K562 (cell line): ENCODE data around the gene RHBDD1. TPM values are rescaled to one million over a fixed set of nuclear protein-coding genes. Genes with fewer than 3 reads are reported as not detected.

Source experiments
- ATAC-seq: fragments of 200-7000 bp; cut with Tn5 transposase; 3 replicates; pipeline ENCODE4 v1.9.1; 2020; ENCODE audit warnings: moderate library complexity
- BruUV-seq: library from RNA; stranded (reverse); fragments of 400-500 nt; replicated peaks from 2 replicates; lab custom pipeline; 2021; lab: Mats Ljungman, UMichigan
- CTCF ChIA-PET: fragments of 300-600 bp; formaldehyde crosslinking; extraction: SDS; loops from one replicate; lab custom pipeline; 2021; ENCODE audit warnings: low intra/inter-chr PET ratio; lab: Yijun Ruan, JAX
- POLR2A ChIA-PET: fragments of 300-600, 350-650 bp; sonication (Branson Sonifier 250); formaldehyde crosslinking; extraction: SDS; loops from one replicate; lab custom pipeline; 2021; ENCODE audit warnings: antibody characterized with exemption, inconsistent platforms; lab: Yijun Ruan, JAX
- DNase-seq, 4 experiments: peaks; one replicate each; pipeline versions ENCODE4 v3.0.0 to v3.0.0-alpha.2; 2011 to 2018; ENCODE audit warnings: low spot score in 3 of 4, mixed read lengths in 3 of 4; ENCODE audit errors: extremely low read depth in 1 of 4
- FAIRE-seq: peaks from 2 replicates; lab custom pipeline; 2011; peaks lifted over from hg19 to GRCh38; lab: Jason Lieb, UNC
- H2AFZ ChIP-seq: 2 replicates; pipeline ENCODE4 v1.6.0; 2011; ENCODE audit warnings: low read depth, low read length, control low read depth, inconsistent platforms
- H3K27ac ChIP-seq: fragments of 200-600 bp; 3 replicates; pipeline ENCODE4 v1.8.0; 2011; ENCODE audit warnings: low read depth, mild to moderate bottlenecking, control low read depth, inconsistent platforms, low read length, moderate library complexity, mixed read lengths; ENCODE audit errors: extremely low read depth
- H3K27me3 ChIP-seq, 2 experiments: fragments of 300-600 bp in 1 of 2; 2 replicates in 1 of 2; 3 replicates in 1 of 2; pipeline versions ENCODE4 v1.6.0 to v1.8.0; 2011; ENCODE audit warnings: inconsistent platforms in 2 of 2, low read length in 2 of 2, mild to moderate bottlenecking in 1 of 2, mixed read lengths in 1 of 2, moderate library complexity in 1 of 2; ENCODE audit not compliant: control insufficient read depth in 2 of 2, insufficient read depth in 2 of 2
- H3K36me3 ChIP-seq: fragments of 300-600 bp; 3 replicates; pipeline ENCODE4 v1.8.0; 2011; ENCODE audit warnings: mild to moderate bottlenecking, low read length, inconsistent platforms; ENCODE audit not compliant: control insufficient read depth, insufficient read depth
- H3K4me1 ChIP-seq, 2 experiments: fragments of 200-600 bp in 1 of 2; replicated peaks in 1 of 2; 2 replicates in 1 of 2; 3 replicates in 1 of 2; pipeline versions ENCODE4 v1.5.1 to v1.8.0; 2011; ENCODE audit warnings: inconsistent platforms in 2 of 2, low read length in 2 of 2, mild to moderate bottlenecking in 1 of 2, mixed read lengths in 1 of 2, moderate library complexity in 1 of 2; ENCODE audit not compliant: control insufficient read depth in 2 of 2, insufficient read depth in 2 of 2
- H3K4me2 ChIP-seq: 2 replicates; pipeline ENCODE4 v1.6.1; 2011; ENCODE audit warnings: low read length, control low read depth, inconsistent platforms, mixed read lengths; ENCODE audit not compliant: insufficient read depth
- H3K4me3 ChIP-seq: fragments of 200-600 bp; sonication (generic), shearing (Covaris generic); 2 replicates; pipeline ENCODE4 v1.5.1; 2016; ENCODE audit warnings: control low read depth, inconsistent platforms
- H3K79me2 ChIP-seq: fragments of 200-600 bp; 3 replicates; pipeline ENCODE4 v1.8.0; 2011; ENCODE audit warnings: low read length, inconsistent platforms; ENCODE audit not compliant: control insufficient read depth, insufficient read depth
- H3K9ac ChIP-seq, 2 experiments: 2 replicates each; pipeline versions ENCODE4 v1.6.0 to v1.6.1; 2011; ENCODE audit warnings: low read depth in 2 of 2, low read length in 2 of 2, control low read depth in 1 of 2, inconsistent platforms in 1 of 2, mild to moderate bottlenecking in 1 of 2, mixed read lengths in 1 of 2; ENCODE audit not compliant: insufficient read depth in 1 of 2
- H3K9me1 ChIP-seq: one replicate; pipeline ENCODE4 v1.6.0; 2011; ENCODE audit warnings: inconsistent platforms, mild to moderate bottlenecking, low read length, moderate library complexity; ENCODE audit not compliant: control insufficient read depth, insufficient read depth
- H3K9me3 ChIP-seq: replicated peaks from 2 replicates; pipeline ENCODE4 v1.5.1; 2011; ENCODE audit warnings: low read depth, low read length, inconsistent platforms; ENCODE audit not compliant: control insufficient read depth, insufficient read depth
- H4K20me1 ChIP-seq: replicated peaks from 2 replicates; pipeline ENCODE4 v1.6.1; 2011; ENCODE audit warnings: low read length, inconsistent platforms, mixed read lengths; ENCODE audit not compliant: control insufficient read depth, insufficient read depth
- CHD1 ChIP-seq: fragments of 200-600 bp; sonication (generic); IDR thresholded peaks from one replicate; pipeline ENCODE4 v1.6.1; 2012; ENCODE audit warnings: mild to moderate bottlenecking, moderate library complexity, low read length, inconsistent platforms
- CSDE1 ChIP-seq, 2 experiments: fragments of 450-650 bp; IDR thresholded peaks; 2 replicates each; pipeline ENCODE4 v1.6.1; 2016; ENCODE audit warnings: mild to moderate bottlenecking in 1 of 2
- HMG20B ChIP-seq: fragments of 250-450 bp; sonication (Bioruptor Pico); IDR thresholded peaks from 2 replicates; pipeline ENCODE4 v1.5.0; 2021; ENCODE audit warnings: mild to moderate bottlenecking
- JUNB ChIP-seq: fragments of 450-650 bp; formaldehyde crosslinking; conservative IDR thresholded peaks from 2 replicates; pipeline ENCODE4 v1.4.0; 2020; ENCODE audit warnings: mild to moderate bottlenecking
- SAP30 ChIP-seq: fragments of 200-600 bp; sonication (generic); IDR thresholded peaks from 2 replicates; pipeline ENCODE4 v1.6.1; 2012; ENCODE audit warnings: borderline replicate concordance, low read depth, mild to moderate bottlenecking, moderate library complexity, low read length, control low read depth, inconsistent platforms; ENCODE audit not compliant: insufficient read depth, poor library complexity, severe bottlenecking
- SREBF2 ChIP-seq: sonication (generic); formaldehyde crosslinking; IDR thresholded peaks from 2 replicates; pipeline ENCODE4 v1.4.0; 2020; ENCODE audit warnings: mild to moderate bottlenecking, missing genetic modification reagents
- TBP ChIP-seq: optimal IDR thresholded peaks from 2 replicates; pipeline ENCODE3; 2011; ENCODE audit warnings: low read depth, low read length, improper control_type of control experiment
- TCF7 ChIP-seq: sonication (generic); IDR thresholded peaks from 2 replicates; pipeline ENCODE4 v1.6.1; 2016; ENCODE audit warnings: antibody characterized with exemption, borderline replicate concordance
- TCF7L2 ChIP-seq: fragments of 150-350 bp; IDR thresholded peaks from 2 replicates; pipeline ENCODE4 v1.6.1; 2016; ENCODE audit warnings: low read depth, mild to moderate bottlenecking, low read length, moderate library complexity
- TRIM28 ChIP-seq: fragments of 450-650 bp; IDR thresholded peaks from 2 replicates; pipeline ENCODE4 v1.6.1; 2017
- ZBTB1 ChIP-seq: sonication (generic); formaldehyde crosslinking; IDR thresholded peaks from 2 replicates; pipeline ENCODE4 v1.8.1; 2023; ENCODE audit warnings: missing genetic modification reagents, low read depth, mild to moderate bottlenecking, borderline replicate concordance
- ZC3H4 ChIP-seq: sonication (generic); formaldehyde crosslinking; IDR thresholded peaks from 2 replicates; pipeline ENCODE4 v1.9.0; 2021; ENCODE audit warnings: missing genetic modification reagents, borderline replicate concordance
- ZNF24 ChIP-seq: fragments of 450-650 bp; IDR thresholded peaks from 2 replicates; pipeline ENCODE4 v1.6.1; 2016
- WGBS: fragments of 100-300 bp; shearing (Covaris generic); methylation state at CpG from one replicate; pipeline ENCODE4 v1.1.6; 2016; ENCODE audit warnings: low coverage, mixed read lengths; ENCODE audit not compliant: insufficient coverage; ENCODE audit errors: missing lambda C conversion rate; 5-methylcytosine and 5-hydroxymethylcytosine counted together
- in situ Hi-C: fragments of 300-500 bp; cut with MboI; formaldehyde crosslinking; loops from 4 replicates; pipeline ENCODE4 v1.15.0; 2018; ENCODE audit warnings: inconsistent platforms, mixed read lengths
- intact Hi-C: fragments of 100-400 bp; cut with micrococcal nuclease; formaldehyde crosslinking; loops from 2 replicates; pipeline ENCODE4 v1.14.2; 2022
- polyA plus RNA-seq, 8 experiments: library from polyadenylated mRNA; depleted of rRNA in 4 of 8; stranded (reverse) in 5 of 8; unstranded in 3 of 8; fragments of >200 nt; fragmentation: Nextera tagmentation in 2 of 8; fragmentation: Illumina TruSeq in 1 of 8; extraction: Ambion mirVana in 2 of 8; extraction: Trizol in 1 of 8; gene quantifications; 2 replicates each; pipeline versions ENCODE4 v1.2.1 to v1.2.3, GENCODE V29; 2011 to 2014; ENCODE audit warnings: inconsistent platforms in 1 of 8, missing spikeins in 1 of 8
- total RNA-seq, 7 experiments: library from RNA; depleted of rRNA in 6 of 7; stranded (reverse); fragments of >200 nt in 6 of 7; fragmentation: Illumina TruSeq in 2 of 7; extraction: Trizol in 2 of 7; gene quantifications; 2 replicates each; pipeline versions ENCODE4 v1.2.1 to v1.2.3, GENCODE V29; 2011 to 2021; ENCODE audit warnings: low replicate concordance in 1 of 7
- TF ChIP-seq, protein P1 (sequence below): fragments of 450-650 bp; IDR thresholded peaks from 2 replicates; pipeline ENCODE4 v1.6.1; 2016; ENCODE audit warnings: antibody characterized with exemption
- TF ChIP-seq, protein P2 (sequence below): sonication (generic); formaldehyde crosslinking; IDR thresholded peaks from 2 replicates; pipeline ENCODE4 v1.8.1; 2022; ENCODE audit warnings: missing genetic modification reagents

Gene RHBDD1
- total and polyA plus RNA-seq, 9 of the 15 experiments (the other 6 are each of a cell fraction or from before 2014, with no cell fraction given): 4.8 to 34.8 (median 15.6) TPM

DNA sequence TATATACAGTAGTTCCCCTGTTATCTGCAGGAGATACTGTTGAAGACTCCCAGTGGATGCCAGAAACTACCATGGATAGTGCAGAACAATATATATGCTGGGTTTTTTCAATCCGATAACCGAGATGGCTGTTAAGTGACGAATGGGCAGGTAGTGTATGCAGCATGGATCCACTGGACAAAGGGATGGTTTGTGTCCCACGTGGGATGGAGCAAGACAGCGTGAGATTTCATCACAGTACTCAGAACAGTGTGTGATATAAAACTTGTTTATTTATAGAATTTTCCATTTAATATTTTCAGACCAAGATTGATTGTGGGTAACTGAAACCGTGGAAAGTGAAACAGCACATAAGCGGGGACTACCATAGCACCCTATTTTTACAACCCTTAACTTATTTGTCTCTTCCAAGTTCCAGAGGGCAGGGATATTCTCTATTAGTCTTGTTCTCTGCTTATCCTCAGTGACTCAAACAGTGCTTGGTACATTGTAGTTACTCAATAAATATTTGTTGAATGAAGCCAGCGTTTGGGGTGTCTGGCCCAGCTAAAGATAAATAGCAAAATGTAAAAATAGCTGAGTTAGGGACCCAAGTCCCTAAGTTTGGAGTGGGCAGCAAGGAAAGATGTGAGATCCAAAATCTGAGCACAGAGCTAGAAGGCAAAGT is 50.0 kb downstream of the RHBDD1 start:
- H3K79me2 ChIP-seq: no peaks in the 10 kb centered on the region
- no peaks in the 10 kb centered on the region for H3K9me3 ChIP-seq
- FAIRE-seq (no peak), DNase-seq (no peak), ATAC-seq (no peak)
- no peak overlapping the region for H3K27ac ChIP-seq
- H3K4me2 ChIP-seq: no peak overlapping the region
- H4K20me1 ChIP-seq: no peaks in the 10 kb centered on the region
- H3K27me3 ChIP-seq: no peaks in the 10 kb centered on the region
- H2AFZ ChIP-seq: no peak overlapping the region
- intact Hi-C loops: no loop called here
- 87% methylated on average over 8 of the region's 8 CpGs for WGBS
- 0 out of 3 replicates have a peak, but pooled peaks cover 2% of the 10 kb centered on the region for H3K36me3 ChIP-seq
- H3K9ac ChIP-seq: no peak overlapping the region
- BruUV-seq: no TSS peak
- POLR2A ChIA-PET: no interaction called here
- in situ Hi-C loops: no loop called here
- CTCF ChIA-PET: no interaction called here
- H3K9me1 ChIP-seq: no peaks in the 10 kb centered on the region
- no peaks in the 10 kb centered on the region; a peak in 1 of 5 replicates for H3K4me1 ChIP-seq
- no peak for TF ChIP-seq TCF7L2
- no peak for TF ChIP-seq HMG20B (CRISPR knock-in tag)
- TF ChIP-seq, protein P1, sequence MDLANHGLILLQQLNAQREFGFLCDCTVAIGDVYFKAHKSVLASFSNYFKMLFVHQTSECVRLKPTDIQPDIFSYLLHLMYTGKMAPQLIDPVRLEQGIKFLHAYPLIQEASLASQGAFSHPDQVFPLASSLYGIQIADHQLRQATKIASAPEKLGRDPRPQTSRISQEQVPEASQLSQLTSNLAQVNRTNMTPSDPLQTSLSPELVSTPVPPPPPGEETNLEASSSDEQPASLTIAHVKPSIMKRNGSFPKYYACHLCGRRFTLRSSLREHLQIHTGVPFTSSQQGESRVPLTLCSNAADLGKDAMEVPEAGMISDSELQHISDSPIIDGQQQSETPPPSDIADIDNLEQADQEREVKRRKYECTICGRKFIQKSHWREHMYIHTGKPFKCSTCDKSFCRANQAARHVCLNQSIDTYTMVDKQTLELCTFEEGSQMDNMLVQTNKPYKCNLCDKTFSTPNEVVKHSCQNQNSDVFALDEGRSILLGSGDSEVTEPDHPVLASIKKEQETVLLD: no peak
- TF ChIP-seq JUNB (CRISPR knock-in tag): no peak
- TF ChIP-seq, protein P2, sequence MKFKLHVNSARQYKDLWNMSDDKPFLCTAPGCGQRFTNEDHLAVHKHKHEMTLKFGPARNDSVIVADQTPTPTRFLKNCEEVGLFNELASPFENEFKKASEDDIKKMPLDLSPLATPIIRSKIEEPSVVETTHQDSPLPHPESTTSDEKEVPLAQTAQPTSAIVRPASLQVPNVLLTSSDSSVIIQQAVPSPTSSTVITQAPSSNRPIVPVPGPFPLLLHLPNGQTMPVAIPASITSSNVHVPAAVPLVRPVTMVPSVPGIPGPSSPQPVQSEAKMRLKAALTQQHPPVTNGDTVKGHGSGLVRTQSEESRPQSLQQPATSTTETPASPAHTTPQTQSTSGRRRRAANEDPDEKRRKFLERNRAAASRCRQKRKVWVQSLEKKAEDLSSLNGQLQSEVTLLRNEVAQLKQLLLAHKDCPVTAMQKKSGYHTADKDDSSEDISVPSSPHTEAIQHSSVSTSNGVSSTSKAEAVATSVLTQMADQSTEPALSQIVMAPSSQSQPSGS: no peak
- TF ChIP-seq ZNF24: no peak
- no peak for TF ChIP-seq ZBTB1 (CRISPR knock-in tag)
- TF ChIP-seq TBP: no peak
- TF ChIP-seq SREBF2: no peak
- no peak for TF ChIP-seq TRIM28
- TF ChIP-seq CHD1: no peak
- no peak for TF ChIP-seq TCF7
- no peak for TF ChIP-seq SAP30
- no peak for TF ChIP-seq ZC3H4
- TF ChIP-seq CSDE1 (IDR thresholded peaks at IDR 0.05): no peak
- no peak overlapping the region for H3K4me3 ChIP-seq
